K562 (cell line): ENCODE data around the gene PANX1. TPM values are rescaled to one million over a fixed set of nuclear protein-coding genes. Genes with fewer than 3 reads are reported as not detected.

Experiments
- CREB3L1 ChIP-seq: fragments of 450-650 bp; IDR thresholded peaks from 2 replicates; pipeline ENCODE4 v1.6.1; 2014; ENCODE audit warnings: low read depth, mild to moderate bottlenecking, moderate library complexity, borderline replicate concordance
- CTCF ChIP-seq, 3 experiments: IDR thresholded peaks in 2 of 3; conservative IDR thresholded peaks in 1 of 3; 2 replicates each; pipeline ENCODE4 v1.5.1; 2011 to 2012; ENCODE audit warnings: low read length in 3 of 3, mild to moderate bottlenecking in 3 of 3, control low read depth in 2 of 3, improper control_type of control experiment in 1 of 3, inconsistent platforms in 1 of 3, low read depth in 1 of 3, mixed read lengths in 1 of 3, moderate library complexity in 1 of 3; ENCODE audit not compliant: insufficient read depth in 2 of 3
- PRPF4 ChIP-seq: fragments of 200-400 bp; formaldehyde crosslinking; IDR thresholded peaks from one replicate; pipeline ENCODE4 v1.6.1; 2017; ENCODE audit warnings: low read length, low read depth, mild to moderate bottlenecking; ENCODE audit not compliant: insufficient read depth, poor library complexity, severe bottlenecking
- ZNF324 ChIP-seq: fragments of 250-450 bp; sonication (Bioruptor Pico); IDR thresholded peaks from 2 replicates; pipeline ENCODE4 v1.4.0; 2020; ENCODE audit warnings: mild to moderate bottlenecking
- ZNF644 ChIP-seq: fragments of 200-800 bp; sonication (Bioruptor generic); IDR thresholded peaks from 2 replicates; pipeline ENCODE4 v1.6.1; 2016; ENCODE audit warnings: low read depth, missing genetic modification characterization, missing compliant biosample characterization
- polyA plus RNA-seq, 8 experiments: library from polyadenylated mRNA; depleted of rRNA in 4 of 8; stranded (reverse) in 5 of 8; unstranded in 3 of 8; fragments of >200 nt; fragmentation: Nextera tagmentation in 2 of 8; fragmentation: Illumina TruSeq in 1 of 8; extraction: Ambion mirVana in 2 of 8; extraction: Trizol in 1 of 8; gene quantifications; 2 replicates each; pipeline versions ENCODE4 v1.2.1 to v1.2.3, GENCODE V29; 2011 to 2014; ENCODE audit warnings: inconsistent platforms in 1 of 8, missing spikeins in 1 of 8
- total RNA-seq, 7 experiments: library from RNA; depleted of rRNA in 6 of 7; stranded (reverse); fragments of >200 nt in 6 of 7; fragmentation: Illumina TruSeq in 2 of 7; extraction: Trizol in 2 of 7; gene quantifications; 2 replicates each; pipeline versions ENCODE4 v1.2.1 to v1.2.3, GENCODE V29; 2011 to 2021; ENCODE audit warnings: low replicate concordance in 1 of 7

Gene PANX1
- total and polyA plus RNA-seq, 9 of the 15 experiments (the other 6 are each of a cell fraction or from before 2014, with no cell fraction given) = 1.9 to 14.8 (median 10.1) TPM

- TF ChIP-seq ZNF644 (tag) = no peak
- TF ChIP-seq CREB3L1 = no peak
- TF ChIP-seq CTCF (IDR thresholded peaks at IDR 0.05 in 2 of 3, conservative IDR thresholded peaks at IDR 0.05 in 1 of 3; ENCODE audit: insufficient read depth in 2 of 3, low read depth in 1 of 3, low read length in 3 of 3) = no peak
- no peak for TF ChIP-seq PRPF4
- TF ChIP-seq ZNF324 (CRISPR knock-in tag) = no peak
- TF ChIP-seq, all 486 proteins: peak for 0
Measured at GRCh38 chr11:94198718-94199117, 70.1 kb downstream of the PANX1 start (continued).
